HEK293 (cell line): ENCODE data around the gene CBX1.

Experiments used
- GLI2 ChIP-seq: fragments of 450-650 bp; formaldehyde crosslinking; IDR thresholded peaks from 2 replicates; pipeline ENCODE4; 2017; ENCODE audit warnings: missing biosample characterization, missing genetic modification characterization, low read depth, borderline replicate concordance
- HOXD13 ChIP-seq: sonication (generic); formaldehyde crosslinking; IDR thresholded peaks from 2 replicates; pipeline ENCODE4 v1.8.0; 2022; ENCODE audit warnings: missing genetic modification reagents, borderline replicate concordance
- OSR2 ChIP-seq: fragments of 450-650 bp; formaldehyde crosslinking; IDR thresholded peaks from 2 replicates; pipeline ENCODE4 v1.5.1; 2016; ENCODE audit warnings: missing biosample characterization, missing genetic modification characterization
- ZBTB17 ChIP-seq: fragments of 450-650 bp; formaldehyde crosslinking; IDR thresholded peaks from 2 replicates; pipeline ENCODE4 v1.5.1; 2016; ENCODE audit warnings: missing biosample characterization, missing genetic modification characterization
- ZBTB48 ChIP-seq: fragments of 450-650 bp; formaldehyde crosslinking; IDR thresholded peaks from 2 replicates; pipeline ENCODE4 v1.5.1; 2016; ENCODE audit warnings: missing biosample characterization, missing genetic modification characterization
- ZFP69B ChIP-seq: fragments of 450-650 bp; formaldehyde crosslinking; IDR thresholded peaks from 2 replicates; pipeline ENCODE4 v1.5.1; 2016; ENCODE audit warnings: missing biosample characterization, missing genetic modification characterization
- ZNF155 ChIP-seq: fragments of 450-650 bp; formaldehyde crosslinking; IDR thresholded peaks from 2 replicates; pipeline ENCODE4 v1.5.1; 2016; ENCODE audit warnings: missing biosample characterization, missing genetic modification characterization
- ZNF16 ChIP-seq: fragments of 450-650 bp; formaldehyde crosslinking; IDR thresholded peaks from 2 replicates; pipeline ENCODE4 v1.5.1; 2016; ENCODE audit warnings: low read depth, missing biosample characterization, missing genetic modification characterization
- ZNF174 ChIP-seq: fragments of 450-650 bp; formaldehyde crosslinking; IDR thresholded peaks from 2 replicates; pipeline ENCODE4 v1.5.0; 2017; ENCODE audit warnings: missing biosample characterization, mild to moderate bottlenecking, missing genetic modification characterization
- ZNF23 ChIP-seq: fragments of 450-650 bp; formaldehyde crosslinking; IDR thresholded peaks from 2 replicates; pipeline ENCODE4 v1.5.1; 2016; ENCODE audit warnings: missing biosample characterization, missing genetic modification characterization, borderline replicate concordance
- ZNF529 ChIP-seq: fragments of 450-650 bp; formaldehyde crosslinking; IDR thresholded peaks from 2 replicates; pipeline ENCODE4 v1.5.1; 2017; ENCODE audit warnings: missing genetic modification characterization, missing biosample characterization; ENCODE audit not compliant: insufficient replicate concordance
- ZNF600 ChIP-seq: fragments of 450-650 bp; formaldehyde crosslinking; IDR thresholded peaks from 2 replicates; pipeline ENCODE4 v1.5.1; 2016; ENCODE audit warnings: missing biosample characterization, missing genetic modification characterization
- ZNF610 ChIP-seq: fragments of 450-650 bp; formaldehyde crosslinking; IDR thresholded peaks from 2 replicates; pipeline ENCODE4 v1.5.1; 2016; ENCODE audit warnings: missing biosample characterization, missing genetic modification characterization, borderline replicate concordance
- ZNF626 ChIP-seq: fragments of 450-650 bp; sonication (Bioruptor Pico); formaldehyde crosslinking; IDR thresholded peaks from 2 replicates; pipeline ENCODE4 v1.5.1; 2018; ENCODE audit warnings: missing biosample characterization, missing genetic modification characterization, inconsistent platforms
- ZNF670 ChIP-seq: fragments of 450-650 bp; formaldehyde crosslinking; IDR thresholded peaks from 2 replicates; pipeline ENCODE4 v1.5.1; 2016; ENCODE audit warnings: missing biosample characterization, missing genetic modification characterization, low read depth
- TF ChIP-seq, protein P1 (sequence below): fragments of 450-650 bp; formaldehyde crosslinking; IDR thresholded peaks from 2 replicates; pipeline ENCODE4 v1.5.1; 2017; ENCODE audit warnings: missing biosample characterization, missing genetic modification characterization
- TF ChIP-seq, protein P2 (sequence below): fragments of 450-650 bp; formaldehyde crosslinking; IDR thresholded peaks from 2 replicates; pipeline ENCODE4; 2016; ENCODE audit warnings: missing biosample characterization, missing genetic modification characterization
- TF ChIP-seq, protein P3 (sequence below): fragments of 450-650 bp; formaldehyde crosslinking; IDR thresholded peaks from 2 replicates; pipeline ENCODE4 v1.5.1; 2016; ENCODE audit warnings: missing biosample characterization, missing genetic modification characterization
- TF ChIP-seq, protein P4 (sequence below): fragments of 450-650 bp; formaldehyde crosslinking; IDR thresholded peaks from 2 replicates; pipeline ENCODE4 v1.5.1; 2016; ENCODE audit warnings: missing biosample characterization, missing genetic modification characterization
- TF ChIP-seq, protein P5 (sequence below): fragments of 450-650 bp; formaldehyde crosslinking; optimal IDR thresholded peaks from 2 replicates; pipeline ENCODE3; 2016; ENCODE audit warnings: missing biosample characterization, mild to moderate bottlenecking, missing genetic modification characterization
- TF ChIP-seq, protein P6 (sequence below): fragments of 450-650 bp; formaldehyde crosslinking; IDR thresholded peaks from 2 replicates; pipeline ENCODE4 v1.5.1; 2016; ENCODE audit warnings: missing biosample characterization, missing genetic modification characterization, low read depth
- TF ChIP-seq, protein P7 (sequence below): fragments of 450-650 bp; formaldehyde crosslinking; IDR thresholded peaks from 2 replicates; pipeline ENCODE4 v1.5.1; 2016; ENCODE audit warnings: missing biosample characterization, missing genetic modification characterization
- TF ChIP-seq, protein P8 (sequence below): fragments of 450-650 bp; formaldehyde crosslinking; IDR thresholded peaks from 2 replicates; pipeline ENCODE4 v1.5.1; 2016; ENCODE audit warnings: missing biosample characterization, missing genetic modification characterization

CBX1 gene

DNA sequence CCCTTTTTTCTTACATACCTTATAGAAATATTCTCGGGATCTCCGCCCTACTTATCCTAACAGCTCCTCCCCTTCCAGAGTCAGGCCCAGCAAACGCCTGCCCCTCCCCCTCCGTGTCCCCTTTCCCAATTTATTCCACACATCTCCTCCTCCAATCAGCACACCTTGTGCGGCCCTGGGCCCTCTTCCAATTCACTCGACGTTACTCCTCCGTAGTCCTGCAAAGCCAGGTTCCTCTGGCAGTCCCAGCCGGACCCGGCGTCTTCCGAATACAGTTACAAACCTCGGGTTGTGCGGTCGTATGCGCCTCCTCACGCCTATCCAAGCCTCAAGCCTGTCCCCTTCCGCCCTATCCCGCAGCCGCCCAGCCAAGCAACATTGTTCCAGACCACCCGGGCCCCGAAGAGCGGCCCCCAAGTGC, 677 bp downstream of the CBX1 start (continued):
- TF ChIP-seq ZNF610 (tag by site-specific recombination) (no peak), ZBTB17 (tag by site-specific recombination) (peak; percentile 83), ZNF600 (peak; percentile 95), ZNF626 (tag by site-specific recombination) (no peak), ZNF174 (tag by site-specific recombination) (no peak), GLI2 (tag by site-specific recombination) (no peak), ZNF670 (tag by site-specific recombination) (no peak), HOXD13 (no peak), ZNF155 (tag by site-specific recombination) (no peak), ZBTB48 (tag by site-specific recombination) (no peak), ZNF16 (tag by site-specific recombination) (no peak), ZNF23 (tag by site-specific recombination) (no peak), OSR2 (tag by site-specific recombination) (no peak), ZFP69B (peak; percentile 38; the same call in 1 of the 2 replicates), ZNF529 (no peak)
- TF ChIP-seq, protein P1, sequence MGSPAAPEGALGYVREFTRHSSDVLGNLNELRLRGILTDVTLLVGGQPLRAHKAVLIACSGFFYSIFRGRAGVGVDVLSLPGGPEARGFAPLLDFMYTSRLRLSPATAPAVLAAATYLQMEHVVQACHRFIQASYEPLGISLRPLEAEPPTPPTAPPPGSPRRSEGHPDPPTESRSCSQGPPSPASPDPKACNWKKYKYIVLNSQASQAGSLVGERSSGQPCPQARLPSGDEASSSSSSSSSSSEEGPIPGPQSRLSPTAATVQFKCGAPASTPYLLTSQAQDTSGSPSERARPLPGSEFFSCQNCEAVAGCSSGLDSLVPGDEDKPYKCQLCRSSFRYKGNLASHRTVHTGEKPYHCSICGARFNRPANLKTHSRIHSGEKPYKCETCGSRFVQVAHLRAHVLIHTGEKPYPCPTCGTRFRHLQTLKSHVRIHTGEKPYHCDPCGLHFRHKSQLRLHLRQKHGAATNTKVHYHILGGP = no peak
- TF ChIP-seq, protein P2, sequence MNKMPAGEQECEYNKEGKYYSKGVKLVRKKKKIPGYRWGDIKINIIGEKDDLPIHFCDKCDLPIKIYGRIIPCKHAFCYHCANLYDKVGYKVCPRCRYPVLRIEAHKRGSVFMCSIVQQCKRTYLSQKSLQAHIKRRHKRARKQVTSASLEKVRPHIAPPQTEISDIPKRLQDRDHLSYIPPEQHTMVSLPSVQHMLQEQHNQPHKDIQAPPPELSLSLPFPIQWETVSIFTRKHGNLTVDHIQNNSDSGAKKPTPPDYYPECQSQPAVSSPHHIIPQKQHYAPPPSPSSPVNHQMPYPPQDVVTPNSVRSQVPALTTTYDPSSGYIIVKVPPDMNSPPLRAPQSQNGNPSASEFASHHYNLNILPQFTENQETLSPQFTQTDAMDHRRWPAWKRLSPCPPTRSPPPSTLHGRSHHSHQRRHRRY (tag by site-specific recombination) = no peak
- TF ChIP-seq, protein P3, sequence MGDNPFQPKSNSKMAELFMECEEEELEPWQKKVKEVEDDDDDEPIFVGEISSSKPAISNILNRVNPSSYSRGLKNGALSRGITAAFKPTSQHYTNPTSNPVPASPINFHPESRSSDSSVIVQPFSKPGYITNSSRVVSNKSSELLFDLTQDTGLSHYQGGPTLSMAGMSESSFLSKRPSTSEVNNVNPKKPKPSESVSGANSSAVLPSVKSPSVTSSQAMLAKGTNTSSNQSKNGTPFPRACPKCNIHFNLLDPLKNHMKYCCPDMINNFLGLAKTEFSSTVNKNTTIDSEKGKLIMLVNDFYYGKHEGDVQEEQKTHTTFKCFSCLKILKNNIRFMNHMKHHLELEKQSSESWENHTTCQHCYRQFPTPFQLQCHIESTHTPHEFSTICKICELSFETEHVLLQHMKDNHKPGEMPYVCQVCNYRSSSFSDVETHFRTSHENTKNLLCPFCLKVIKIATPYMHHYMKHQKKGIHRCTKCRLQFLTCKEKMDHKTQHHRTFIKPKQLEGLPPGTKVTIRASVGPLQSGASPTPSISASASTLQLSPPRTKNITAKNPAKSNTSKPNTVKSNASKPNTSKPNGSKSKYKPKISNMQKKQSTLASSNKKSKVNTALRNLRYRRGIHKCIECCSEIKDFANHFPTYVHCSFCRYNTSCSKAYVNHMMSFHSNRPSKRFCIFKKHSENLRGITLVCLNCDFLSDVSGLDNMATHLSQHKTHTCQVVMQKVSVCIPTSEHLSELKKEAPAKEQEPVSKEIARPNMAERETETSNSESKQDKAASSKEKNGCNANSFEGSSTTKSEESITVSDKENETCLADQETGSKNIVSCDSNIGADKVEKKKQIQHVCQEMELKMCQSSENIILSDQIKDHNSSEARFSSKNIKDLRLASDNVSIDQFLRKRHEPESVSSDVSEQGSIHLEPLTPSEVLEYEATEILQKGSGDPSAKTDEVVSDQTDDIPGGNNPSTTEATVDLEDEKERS = no peak
- TF ChIP-seq, protein P4, sequence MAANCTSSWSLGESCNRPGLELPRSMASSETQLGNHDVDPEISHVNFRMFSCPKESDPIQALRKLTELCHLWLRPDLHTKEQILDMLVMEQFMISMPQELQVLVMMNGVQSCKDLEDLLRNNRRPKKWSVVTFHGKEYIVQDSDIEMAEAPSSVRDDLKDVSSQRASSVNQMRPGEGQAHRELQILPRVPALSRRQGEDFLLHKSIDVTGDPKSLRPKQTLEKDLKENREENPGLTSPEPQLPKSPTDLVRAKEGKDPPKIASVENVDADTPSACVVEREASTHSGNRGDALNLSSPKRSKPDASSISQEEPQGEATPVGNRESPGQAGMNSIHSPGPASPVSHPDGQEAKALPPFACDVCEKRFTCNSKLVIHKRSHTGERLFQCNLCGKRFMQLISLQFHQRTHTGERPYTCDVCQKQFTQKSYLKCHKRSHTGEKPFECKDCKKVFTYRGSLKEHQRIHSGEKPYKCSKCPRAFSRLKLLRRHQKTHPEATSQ = no peak
- TF ChIP-seq, protein P5, sequence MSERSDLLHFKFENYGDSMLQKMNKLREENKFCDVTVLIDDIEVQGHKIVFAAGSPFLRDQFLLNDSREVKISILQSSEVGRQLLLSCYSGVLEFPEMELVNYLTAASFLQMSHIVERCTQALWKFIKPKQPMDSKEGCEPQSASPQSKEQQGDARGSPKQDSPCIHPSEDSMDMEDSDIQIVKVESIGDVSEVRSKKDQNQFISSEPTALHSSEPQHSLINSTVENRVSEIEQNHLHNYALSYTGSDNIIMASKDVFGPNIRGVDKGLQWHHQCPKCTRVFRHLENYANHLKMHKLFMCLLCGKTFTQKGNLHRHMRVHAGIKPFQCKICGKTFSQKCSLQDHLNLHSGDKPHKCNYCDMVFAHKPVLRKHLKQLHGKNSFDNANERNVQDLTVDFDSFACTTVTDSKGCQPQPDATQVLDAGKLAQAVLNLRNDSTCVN (tag by site-specific recombination) = no peak
- TF ChIP-seq, protein P6, sequence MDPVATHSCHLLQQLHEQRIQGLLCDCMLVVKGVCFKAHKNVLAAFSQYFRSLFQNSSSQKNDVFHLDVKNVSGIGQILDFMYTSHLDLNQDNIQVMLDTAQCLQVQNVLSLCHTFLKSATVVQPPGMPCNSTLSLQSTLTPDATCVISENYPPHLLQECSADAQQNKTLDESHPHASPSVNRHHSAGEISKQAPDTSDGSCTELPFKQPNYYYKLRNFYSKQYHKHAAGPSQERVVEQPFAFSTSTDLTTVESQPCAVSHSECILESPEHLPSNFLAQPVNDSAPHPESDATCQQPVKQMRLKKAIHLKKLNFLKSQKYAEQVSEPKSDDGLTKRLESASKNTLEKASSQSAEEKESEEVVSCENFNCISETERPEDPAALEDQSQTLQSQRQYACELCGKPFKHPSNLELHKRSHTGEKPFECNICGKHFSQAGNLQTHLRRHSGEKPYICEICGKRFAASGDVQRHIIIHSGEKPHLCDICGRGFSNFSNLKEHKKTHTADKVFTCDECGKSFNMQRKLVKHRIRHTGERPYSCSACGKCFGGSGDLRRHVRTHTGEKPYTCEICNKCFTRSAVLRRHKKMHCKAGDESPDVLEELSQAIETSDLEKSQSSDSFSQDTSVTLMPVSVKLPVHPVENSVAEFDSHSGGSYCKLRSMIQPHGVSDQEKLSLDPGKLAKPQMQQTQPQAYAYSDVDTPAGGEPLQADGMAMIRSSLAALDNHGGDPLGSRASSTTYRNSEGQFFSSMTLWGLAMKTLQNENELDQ = no peak
- TF ChIP-seq, protein P7, sequence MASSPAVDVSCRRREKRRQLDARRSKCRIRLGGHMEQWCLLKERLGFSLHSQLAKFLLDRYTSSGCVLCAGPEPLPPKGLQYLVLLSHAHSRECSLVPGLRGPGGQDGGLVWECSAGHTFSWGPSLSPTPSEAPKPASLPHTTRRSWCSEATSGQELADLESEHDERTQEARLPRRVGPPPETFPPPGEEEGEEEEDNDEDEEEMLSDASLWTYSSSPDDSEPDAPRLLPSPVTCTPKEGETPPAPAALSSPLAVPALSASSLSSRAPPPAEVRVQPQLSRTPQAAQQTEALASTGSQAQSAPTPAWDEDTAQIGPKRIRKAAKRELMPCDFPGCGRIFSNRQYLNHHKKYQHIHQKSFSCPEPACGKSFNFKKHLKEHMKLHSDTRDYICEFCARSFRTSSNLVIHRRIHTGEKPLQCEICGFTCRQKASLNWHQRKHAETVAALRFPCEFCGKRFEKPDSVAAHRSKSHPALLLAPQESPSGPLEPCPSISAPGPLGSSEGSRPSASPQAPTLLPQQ (tag by site-specific recombination) = peak; percentile 46; the same call in 1 of the 2 replicates
- TF ChIP-seq, protein P8, sequence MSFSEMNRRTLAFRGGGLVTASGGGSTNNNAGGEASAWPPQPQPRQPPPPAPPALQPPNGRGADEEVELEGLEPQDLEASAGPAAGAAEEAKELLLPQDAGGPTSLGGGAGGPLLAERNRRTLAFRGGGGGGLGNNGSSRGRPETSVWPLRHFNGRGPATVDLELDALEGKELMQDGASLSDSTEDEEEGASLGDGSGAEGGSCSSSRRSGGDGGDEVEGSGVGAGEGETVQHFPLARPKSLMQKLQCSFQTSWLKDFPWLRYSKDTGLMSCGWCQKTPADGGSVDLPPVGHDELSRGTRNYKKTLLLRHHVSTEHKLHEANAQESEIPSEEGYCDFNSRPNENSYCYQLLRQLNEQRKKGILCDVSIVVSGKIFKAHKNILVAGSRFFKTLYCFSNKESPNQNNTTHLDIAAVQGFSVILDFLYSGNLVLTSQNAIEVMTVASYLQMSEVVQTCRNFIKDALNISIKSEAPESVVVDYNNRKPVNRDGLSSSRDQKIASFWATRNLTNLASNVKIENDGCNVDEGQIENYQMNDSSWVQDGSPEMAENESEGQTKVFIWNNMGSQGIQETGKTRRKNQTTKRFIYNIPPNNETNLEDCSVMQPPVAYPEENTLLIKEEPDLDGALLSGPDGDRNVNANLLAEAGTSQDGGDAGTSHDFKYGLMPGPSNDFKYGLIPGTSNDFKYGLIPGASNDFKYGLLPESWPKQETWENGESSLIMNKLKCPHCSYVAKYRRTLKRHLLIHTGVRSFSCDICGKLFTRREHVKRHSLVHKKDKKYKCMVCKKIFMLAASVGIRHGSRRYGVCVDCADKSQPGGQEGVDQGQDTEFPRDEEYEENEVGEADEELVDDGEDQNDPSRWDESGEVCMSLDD (tag by site-specific recombination) = no peak; the same call in 1 of the 2 replicates
